IPS-15b (cell line): Measurements from ENCODE around the gene SPG11.

Experiments
- H3K27me3 ChIP-seq: one replicate; pipeline ENCODE4 v1.6.1; 2013; ENCODE audit warnings: low read length; ENCODE audit not compliant: control insufficient read depth, insufficient read depth
- H3K36me3 ChIP-seq: one replicate; pipeline ENCODE4 v1.6.1; 2013; ENCODE audit warnings: low read length; ENCODE audit not compliant: control insufficient read depth, insufficient read depth
- H3K4me1 ChIP-seq: one replicate; pipeline ENCODE4 v1.6.1; 2013; ENCODE audit warnings: mild to moderate bottlenecking, low read length; ENCODE audit not compliant: control insufficient read depth, insufficient read depth
- H3K4me3 ChIP-seq: one replicate; pipeline ENCODE4 v1.5.1; 2013; ENCODE audit warnings: low read depth, low read length
- H3K9ac ChIP-seq: one replicate; pipeline ENCODE4 v1.6.1; 2013; ENCODE audit warnings: low read depth, mild to moderate bottlenecking, low read length
- H3K9me3 ChIP-seq: one replicate; pipeline ENCODE4 v1.6.1; 2013; ENCODE audit warnings: mild to moderate bottlenecking, low read length; ENCODE audit not compliant: control insufficient read depth, insufficient read depth

Gene SPG11

DNA sequence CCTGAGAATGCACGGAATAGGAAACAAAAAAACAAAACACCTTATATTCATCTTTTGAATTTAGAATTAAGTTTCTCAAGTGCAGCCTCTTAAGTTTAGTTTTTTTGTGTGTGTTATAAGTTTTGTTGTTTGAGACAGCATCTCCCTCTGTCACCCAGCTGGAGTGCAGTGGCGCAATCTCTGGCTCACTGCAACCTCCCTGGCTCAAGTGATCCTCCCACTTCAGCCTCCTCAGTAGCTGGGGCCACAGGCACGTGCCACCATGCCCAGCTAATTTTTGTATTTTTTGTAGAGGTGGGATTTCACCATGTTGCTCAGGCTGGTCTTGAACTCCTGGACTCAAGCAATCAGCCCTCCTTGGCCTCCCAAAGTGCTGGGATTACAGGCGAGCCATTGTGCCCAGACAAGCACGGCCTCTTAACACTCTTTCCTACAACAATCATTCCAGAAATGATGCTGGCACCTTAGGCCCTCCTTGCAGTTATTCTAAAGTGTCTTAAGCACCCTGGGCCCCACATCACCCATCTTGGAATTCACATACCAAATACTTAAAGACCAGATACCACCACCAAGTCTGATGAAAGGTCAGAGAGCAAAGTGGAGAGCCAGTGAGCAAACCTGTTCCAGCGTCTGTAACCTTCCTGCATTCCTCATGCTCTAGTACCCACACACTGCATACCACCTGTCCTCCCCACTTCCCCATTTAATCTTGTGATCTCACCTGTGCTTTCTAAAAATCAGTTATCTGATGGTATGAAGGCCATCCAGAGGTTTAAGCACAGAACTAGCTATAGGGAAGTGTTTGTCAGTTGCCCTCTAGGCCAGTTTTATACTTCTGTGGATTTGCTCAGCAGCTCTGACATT is 6.9 kb upstream of the SPG11 start:
- Histone ChIP-seq H3K9me3 (no peaks in the 10 kb centered on the region), H3K4me1 (no peaks in the 10 kb centered on the region), H3K9ac (no peak overlapping the region), H3K36me3 (no peaks in the 10 kb centered on the region), H3K4me3 (no peak overlapping the region), H3K27me3 (no peaks in the 10 kb centered on the region)

DNA sequence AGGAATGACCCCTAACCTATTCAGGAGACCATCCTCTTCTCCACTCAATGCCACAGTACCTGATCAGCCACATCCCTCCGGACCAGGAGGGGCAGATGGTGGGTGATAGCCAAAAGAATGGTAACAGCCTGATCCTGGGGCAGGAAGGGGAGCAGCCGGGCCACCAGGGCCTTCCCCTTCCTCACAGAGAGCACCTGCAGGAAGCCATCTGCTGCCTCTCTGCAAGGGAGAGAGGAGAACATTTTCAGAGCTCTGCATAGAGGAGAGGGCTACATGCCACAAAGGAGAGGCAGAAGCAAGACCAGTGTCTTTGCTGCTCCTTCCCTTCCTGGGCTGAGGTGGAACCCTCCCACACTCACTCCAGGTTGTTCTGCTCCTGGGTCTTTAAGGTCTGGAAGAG is 5.5 kb upstream of the SPG11 start:
- Histone ChIP-seq H3K36me3 (no peaks in the 10 kb centered on the region), H3K4me3 (no peak overlapping the region), H3K27me3 (no peaks in the 10 kb centered on the region), H3K9me3 (no peaks in the 10 kb centered on the region), H3K4me1 (peaks cover 4% of the 10 kb centered on the region), H3K9ac (no peak overlapping the region)

DNA sequence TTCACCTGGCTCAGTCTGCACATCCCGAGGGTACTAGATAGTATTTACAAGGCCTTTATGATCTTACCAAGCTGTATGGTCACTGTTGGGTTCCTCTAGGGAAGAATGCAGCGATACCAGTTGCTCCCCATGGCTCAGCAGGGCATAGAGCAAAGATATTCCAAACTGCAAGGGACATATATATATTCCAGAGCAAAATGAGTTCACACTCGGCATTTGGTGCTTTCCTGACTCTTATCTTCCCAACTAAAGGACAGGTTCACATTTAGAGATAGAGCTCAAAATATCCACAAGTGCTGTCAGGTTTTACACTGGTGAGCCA is 3.5 kb upstream of the SPG11 start:
- no peak overlapping the region for H3K9ac ChIP-seq
- H3K4me1 ChIP-seq: peaks cover 4% of the 10 kb centered on the region
- no peak overlapping the region for H3K4me3 ChIP-seq

DNA sequence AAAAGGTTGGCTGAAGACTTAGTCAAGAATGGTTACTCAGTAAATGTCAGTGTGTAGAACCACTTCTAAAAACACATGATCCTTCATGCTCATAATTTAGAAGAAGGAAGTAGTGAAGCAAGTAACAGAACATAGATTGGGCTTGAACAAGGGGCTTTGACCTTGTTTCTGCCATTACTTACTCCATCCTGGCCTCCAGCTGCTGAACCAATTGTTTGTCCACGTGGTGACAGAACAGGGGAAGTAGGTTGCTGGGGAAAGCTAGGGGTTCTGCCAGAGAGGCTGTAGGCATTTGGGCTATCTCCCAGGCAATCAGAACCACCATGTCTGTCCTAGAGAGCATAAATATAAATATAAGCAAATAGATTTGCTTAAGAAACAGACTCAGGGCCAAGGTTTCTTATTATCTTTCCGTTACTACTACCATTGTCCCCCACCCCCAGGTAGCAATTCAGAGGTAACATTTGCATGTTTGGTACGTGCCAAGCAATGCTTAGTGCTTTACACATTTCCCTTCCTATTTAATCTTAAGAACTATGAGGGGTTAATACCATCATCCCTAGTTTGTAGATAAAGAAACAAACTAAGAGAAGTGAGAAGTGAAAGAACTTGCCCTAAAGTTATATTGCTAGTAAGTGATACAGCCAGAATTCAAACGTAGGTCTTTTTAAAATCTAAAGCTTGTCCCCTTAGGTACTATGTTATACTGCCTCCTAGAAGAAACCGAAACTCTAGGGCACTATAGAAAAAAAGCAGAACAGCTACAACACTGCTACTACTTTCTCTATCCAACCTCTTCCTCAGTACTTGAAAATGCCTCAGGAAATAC is 3.0 kb upstream of the SPG11 start:
- Histone ChIP-seq H3K4me1 (peaks cover 4% of the 10 kb centered on the region), H3K9ac (no peak overlapping the region), H3K9me3 (no peaks in the 10 kb centered on the region), H3K27me3 (no peaks in the 10 kb centered on the region), H3K4me3 (no peak overlapping the region), H3K36me3 (no peaks in the 10 kb centered on the region)

More for the DNA sequence above, 3.5 kb upstream of the SPG11 start:
- Histone ChIP-seq H3K27me3 (no peaks in the 10 kb centered on the region), H3K9me3 (no peaks in the 10 kb centered on the region), H3K36me3 (no peaks in the 10 kb centered on the region)

DNA sequence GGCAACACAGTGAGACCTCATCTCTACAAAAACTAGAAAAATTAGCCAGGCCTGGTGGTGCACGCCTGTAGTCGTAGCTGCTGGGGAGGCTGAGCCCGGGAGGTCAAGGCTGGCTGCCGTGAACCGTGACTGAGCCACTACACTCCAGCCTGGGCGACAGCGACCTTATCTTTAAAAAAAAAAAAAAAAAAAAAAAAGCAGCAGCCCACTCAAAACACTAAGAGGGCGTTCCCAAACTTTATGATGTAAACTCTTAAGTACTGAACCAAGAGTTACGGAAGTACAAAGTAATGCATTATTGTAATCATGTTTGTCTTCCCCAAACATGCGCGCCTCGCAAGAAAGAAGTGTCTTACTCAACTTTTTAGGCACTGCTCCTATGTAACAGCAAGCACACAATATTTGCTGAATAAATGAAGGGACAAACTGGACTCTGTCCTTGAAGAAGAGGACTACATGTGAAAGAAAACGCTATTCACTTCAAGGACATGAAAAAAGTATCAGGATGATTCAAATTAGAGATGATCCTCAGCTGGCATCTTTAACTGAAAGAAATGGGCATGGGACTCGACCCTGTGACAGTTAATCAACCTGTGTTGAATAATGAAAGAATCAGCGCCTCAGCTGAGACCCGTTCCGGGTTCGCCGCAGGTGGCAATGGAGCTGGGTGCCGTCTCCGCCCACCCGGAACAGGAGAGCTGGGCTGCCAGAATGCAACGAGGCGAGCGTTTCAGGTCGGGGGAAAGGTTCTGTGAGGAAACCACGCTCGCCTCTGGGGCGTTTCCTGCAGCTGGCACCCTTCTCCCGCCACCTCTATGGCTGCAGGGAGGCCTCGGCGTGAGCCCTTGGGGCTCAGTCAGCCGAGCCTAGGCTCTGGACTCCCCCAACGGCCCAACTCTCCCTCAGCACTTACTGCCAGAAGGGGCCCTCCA is 718 bp downstream of the SPG11 start:
- Histone ChIP-seq H3K9ac (peak overlapping the region; percentile 86), H3K4me3 (peak overlapping the region; percentile 95), H3K36me3 (no peaks in the 10 kb centered on the region), H3K9me3 (no peaks in the 10 kb centered on the region), H3K4me1 (peaks cover 4% of the 10 kb centered on the region), H3K27me3 (no peaks in the 10 kb centered on the region)

DNA sequence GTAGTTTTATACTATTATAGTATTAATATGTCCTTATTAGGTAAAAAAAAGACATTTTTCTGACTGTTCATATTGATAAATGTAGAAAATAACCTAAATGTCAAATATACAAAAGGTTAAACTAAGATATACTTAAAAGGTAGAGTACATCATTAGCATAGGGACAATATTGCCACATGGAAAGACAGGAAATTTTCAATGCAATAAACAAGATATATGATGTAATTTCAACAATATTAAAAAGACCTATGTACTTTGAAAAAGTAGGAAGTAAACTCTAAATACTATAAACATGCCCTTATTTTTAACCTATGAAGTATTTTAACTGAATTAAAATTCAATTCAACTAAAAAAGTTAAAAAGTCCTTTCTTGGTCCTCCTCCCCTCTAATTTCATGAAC is 1.9 kb downstream of the SPG11 start:
- H3K9me3 ChIP-seq: no peaks in the 10 kb centered on the region
- H3K27me3 ChIP-seq: no peaks in the 10 kb centered on the region
- H3K4me3 ChIP-seq: no peak overlapping the region
- H3K36me3 ChIP-seq: no peaks in the 10 kb centered on the region
- H3K4me1 ChIP-seq: peaks cover 4% of the 10 kb centered on the region
- H3K9ac ChIP-seq: no peak overlapping the region

DNA sequence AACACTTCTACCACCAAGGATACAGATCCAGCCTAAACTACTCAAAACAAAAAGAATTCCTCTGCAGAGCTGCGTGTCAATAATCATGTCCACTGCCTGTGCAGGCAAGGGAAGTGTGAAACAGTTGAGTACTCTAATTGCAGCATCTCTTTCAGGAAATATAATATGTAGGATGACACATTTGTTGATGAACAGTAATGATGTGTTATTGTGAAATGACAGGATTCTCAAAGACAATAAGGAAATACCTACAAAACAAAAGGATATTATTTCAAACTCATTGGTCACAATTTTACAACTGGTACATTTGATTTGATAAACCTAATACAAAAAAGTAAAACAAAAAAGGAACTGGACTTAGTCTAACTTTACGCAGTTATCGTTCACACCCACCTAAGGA is 4.4 kb downstream of the SPG11 start:
- Histone ChIP-seq H3K4me1 (peaks cover 1% of the 10 kb centered on the region), H3K27me3 (no peaks in the 10 kb centered on the region), H3K36me3 (peaks cover 5% of the 10 kb centered on the region), H3K4me3 (no peak overlapping the region), H3K9ac (no peak overlapping the region), H3K9me3 (no peaks in the 10 kb centered on the region)

DNA sequence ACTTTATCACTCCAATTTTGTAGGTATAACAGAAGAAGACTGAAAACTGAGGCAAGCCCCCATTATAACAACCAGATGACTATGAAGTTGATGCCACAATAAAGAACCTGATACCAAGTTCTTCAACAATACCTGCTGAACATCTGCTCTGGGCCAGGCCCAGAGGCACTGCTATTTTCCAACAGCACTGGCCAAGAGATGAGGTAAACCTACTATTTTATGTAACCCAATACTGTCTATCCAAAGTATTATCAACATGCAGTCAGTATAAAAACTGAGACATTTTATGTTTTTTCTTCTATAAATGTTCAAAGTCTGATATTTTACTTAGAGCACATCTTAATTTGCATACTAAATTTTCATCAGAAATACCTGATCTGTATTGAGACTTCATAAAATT is 6.1 kb downstream of the SPG11 start:
- Histone ChIP-seq H3K9me3 (no peaks in the 10 kb centered on the region), H3K27me3 (no peaks in the 10 kb centered on the region), H3K9ac (no peak overlapping the region), H3K4me1 (no peaks in the 10 kb centered on the region), H3K4me3 (no peak overlapping the region), H3K36me3 (peaks cover 5% of the 10 kb centered on the region)

DNA sequence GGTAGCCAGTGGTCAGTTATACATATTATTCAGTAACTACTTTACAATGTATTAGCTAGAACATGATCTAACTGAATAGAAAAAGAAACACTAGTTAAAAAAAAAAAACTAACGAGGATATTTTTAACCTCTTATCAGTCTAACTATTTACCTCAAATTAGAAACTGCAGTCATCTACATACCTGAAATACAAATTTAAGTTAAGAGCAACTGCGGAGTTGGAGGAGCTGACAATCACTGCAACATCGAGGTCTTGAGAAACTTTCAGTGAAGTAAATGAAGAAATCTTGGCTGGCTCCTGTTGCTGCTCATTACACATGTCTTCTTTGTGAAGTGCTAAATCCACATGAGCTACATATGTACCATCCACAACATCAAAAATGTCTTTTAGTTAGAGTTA is 6.5 kb downstream of the SPG11 start:
- H3K9me3 ChIP-seq: no peaks in the 10 kb centered on the region
- H3K4me3 ChIP-seq: no peak overlapping the region
- H3K27me3 ChIP-seq: no peaks in the 10 kb centered on the region
- no peaks in the 10 kb centered on the region for H3K4me1 ChIP-seq
- no peak overlapping the region for H3K9ac ChIP-seq
- H3K36me3 ChIP-seq: peaks cover 5% of the 10 kb centered on the region

DNA sequence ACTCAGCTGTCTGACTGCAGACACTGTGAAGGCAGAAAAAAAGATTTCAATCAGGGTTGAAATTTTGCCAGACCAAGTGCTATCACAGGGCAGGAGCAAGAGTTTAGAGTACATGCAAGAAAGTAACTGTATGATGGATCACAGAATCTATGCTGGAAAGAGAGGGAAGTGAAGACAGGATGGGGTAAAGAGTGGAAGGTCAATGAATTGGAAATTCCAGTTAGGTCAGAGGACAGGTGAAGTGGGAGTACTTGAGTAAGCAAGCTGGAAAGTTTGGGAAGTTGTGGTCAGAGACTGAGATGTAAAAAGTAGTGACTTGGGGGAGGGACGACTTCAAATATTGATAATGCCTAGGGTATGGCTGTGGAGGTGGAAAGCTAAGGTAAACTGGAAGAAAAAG is 7.2 kb downstream of the SPG11 start:
- Histone ChIP-seq H3K36me3 (peaks cover 10% of the 10 kb centered on the region), H3K4me1 (no peaks in the 10 kb centered on the region), H3K9me3 (no peaks in the 10 kb centered on the region), H3K27me3 (no peaks in the 10 kb centered on the region), H3K9ac (no peak overlapping the region), H3K4me3 (no peak overlapping the region)

DNA sequence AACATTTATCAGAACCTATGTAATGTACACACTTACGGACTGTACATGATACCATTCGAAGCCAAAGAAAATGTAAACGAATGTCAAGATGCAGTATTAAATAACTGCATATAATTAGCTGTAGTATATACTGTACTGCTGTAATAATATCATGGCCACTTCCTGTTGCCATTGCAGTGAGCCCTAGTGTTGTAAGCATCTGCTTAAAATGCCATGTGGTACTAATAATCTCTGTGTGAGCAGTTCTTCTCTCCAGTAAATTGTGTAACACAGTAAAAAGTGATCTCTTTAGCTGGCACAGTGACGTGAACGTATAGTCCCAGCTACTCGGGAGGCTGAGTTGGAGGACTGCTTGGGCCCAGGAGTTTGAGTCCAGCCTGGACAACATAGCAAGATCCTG is 8.6 kb downstream of the SPG11 start:
- Histone ChIP-seq H3K4me1 (no peaks in the 10 kb centered on the region), H3K9ac (no peak overlapping the region), H3K27me3 (no peaks in the 10 kb centered on the region), H3K36me3 (peaks cover 11% of the 10 kb centered on the region), H3K4me3 (no peak overlapping the region), H3K9me3 (no peaks in the 10 kb centered on the region)
